HUDEP-2 (cell line): ENCODE data around the gene SRGAP3.

Experiments used
- DNase-seq, 76 experiments: peaks; one replicate each; lab custom pipeline; 2025; ENCODE audit not compliant: unreplicated experiment in 76 of 76; lab: John Stamatoyannopoulos, UW

The SRGAP3 gene

GRCh38 chr3:9153904-9154619 is 95.4 kb downstream of the SRGAP3 start:
- DNase-seq, result no peak

GRCh38 chr3:9151240-9151639 is 98.2 kb downstream of the SRGAP3 start:
- no peak for DNase-seq

GRCh38 chr3:9149566-9149965 is 99.9 kb downstream of the SRGAP3 start:
- DNase-seq, result no peak

- DNase-seq, result no peak
These were observed 101.6 kb downstream of the SRGAP3 start for GRCh38 chr3:9147896-9148266.

- DNase-seq, result no peak
These were observed 102.1 kb downstream of the SRGAP3 start for GRCh38 chr3:9147215-9147895.

- no peak for DNase-seq
These were observed 102.9 kb downstream of the SRGAP3 start for GRCh38 chr3:9146367-9147071.

- no peak for DNase-seq
These were observed 106.3 kb downstream of the SRGAP3 start for GRCh38 chr3:9143184-9143583.

GRCh38 chr3:9142362-9142761 is 107.1 kb downstream of the SRGAP3 start:
- DNase-seq, result no peak

- no peak for DNase-seq
These were observed 107.5 kb downstream of the SRGAP3 start for GRCh38 chr3:9141928-9142289.

- DNase-seq, result no peak
These were observed 110.1 kb downstream of the SRGAP3 start for GRCh38 chr3:9139366-9139765.

- DNase-seq, result no peak
These were observed 111.8 kb downstream of the SRGAP3 start for GRCh38 chr3:9137676-9138075.

GRCh38 chr3:9136746-9137465 is 112.5 kb downstream of the SRGAP3 start:
- DNase-seq, result no peak

GRCh38 chr3:9135930-9136525 is 113.4 kb downstream of the SRGAP3 start:
- DNase-seq, result no peak

- no peak for DNase-seq
These were observed 113.9 kb downstream of the SRGAP3 start for GRCh38 chr3:9135526-9135925.

- DNase-seq, result no peak
These were observed 115.8 kb downstream of the SRGAP3 start for GRCh38 chr3:9133656-9134055.

- DNase-seq, result no peak
These were observed 118.8 kb downstream of the SRGAP3 start for GRCh38 chr3:9130345-9131305.

GRCh38 chr3:9129365-9129764 is 120.1 kb downstream of the SRGAP3 start:
- no peak for DNase-seq

GRCh38 chr3:9125278-9125951 is 124.0 kb downstream of the SRGAP3 start:
- no peak for DNase-seq

GRCh38 chr3:9124730-9125129 is 124.7 kb downstream of the SRGAP3 start:
- no peak for DNase-seq
